ENCODE measurements around the gene NCOA3.

DNA sequence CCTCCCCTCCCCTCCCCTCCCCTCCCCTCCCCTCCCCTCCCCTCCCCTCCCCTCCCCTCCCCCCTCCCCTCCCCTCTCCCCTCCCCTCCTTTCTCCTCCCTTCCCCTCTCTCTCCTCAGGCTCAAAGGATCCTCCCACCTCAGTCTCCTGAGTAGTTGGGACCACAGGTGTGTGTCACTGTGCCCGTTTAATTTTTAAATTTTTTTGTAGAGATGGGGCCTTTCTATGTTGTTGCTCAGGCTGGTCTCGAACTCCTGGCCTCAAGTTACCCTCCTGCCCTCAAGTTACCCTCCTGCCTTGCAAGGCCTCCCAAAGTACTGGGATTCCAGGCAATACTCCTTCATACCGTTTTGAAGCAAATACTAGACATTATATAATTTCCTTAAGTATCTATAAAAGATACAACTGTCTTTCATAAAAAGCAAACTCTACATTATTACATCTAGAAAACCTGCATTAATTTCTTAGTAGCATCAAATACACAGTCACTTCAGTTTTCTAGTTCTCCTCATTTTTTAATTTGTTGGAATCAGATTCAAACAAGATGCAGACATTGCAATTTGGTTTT lies 39.8 kb downstream of the NCOA3 start:
- TF ChIP-seq, protein P1, sequence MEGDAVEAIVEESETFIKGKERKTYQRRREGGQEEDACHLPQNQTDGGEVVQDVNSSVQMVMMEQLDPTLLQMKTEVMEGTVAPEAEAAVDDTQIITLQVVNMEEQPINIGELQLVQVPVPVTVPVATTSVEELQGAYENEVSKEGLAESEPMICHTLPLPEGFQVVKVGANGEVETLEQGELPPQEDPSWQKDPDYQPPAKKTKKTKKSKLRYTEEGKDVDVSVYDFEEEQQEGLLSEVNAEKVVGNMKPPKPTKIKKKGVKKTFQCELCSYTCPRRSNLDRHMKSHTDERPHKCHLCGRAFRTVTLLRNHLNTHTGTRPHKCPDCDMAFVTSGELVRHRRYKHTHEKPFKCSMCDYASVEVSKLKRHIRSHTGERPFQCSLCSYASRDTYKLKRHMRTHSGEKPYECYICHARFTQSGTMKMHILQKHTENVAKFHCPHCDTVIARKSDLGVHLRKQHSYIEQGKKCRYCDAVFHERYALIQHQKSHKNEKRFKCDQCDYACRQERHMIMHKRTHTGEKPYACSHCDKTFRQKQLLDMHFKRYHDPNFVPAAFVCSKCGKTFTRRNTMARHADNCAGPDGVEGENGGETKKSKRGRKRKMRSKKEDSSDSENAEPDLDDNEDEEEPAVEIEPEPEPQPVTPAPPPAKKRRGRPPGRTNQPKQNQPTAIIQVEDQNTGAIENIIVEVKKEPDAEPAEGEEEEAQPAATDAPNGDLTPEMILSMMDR (IDR thresholded peaks at IDR 0.05): no peak
- TF ChIP-seq POLR2AphosphoS5 (IDR thresholded peaks at IDR 0.05) (no peak), POLR2A (IDR thresholded peaks at IDR 0.05) (no peak), EP300 (IDR thresholded peaks at IDR 0.05) (no peak)
